Endodermal cell (in vitro differentiated cells): ENCODE results near the gene ASB1. TPM values are rescaled to one million over a fixed set of nuclear protein-coding genes. Genes with fewer than 3 reads are reported as not detected.

Source experiments
- DNase-seq: peaks from one replicate; pipeline ENCODE4 v3.0.0-alpha.2; 2017
- H3K27ac ChIP-seq: 2 replicates; pipeline ENCODE4 v1.5.1; 2013; ENCODE audit warnings: mild to moderate bottlenecking, low read depth, low read length, moderate library complexity
- H3K27me3 ChIP-seq: 2 replicates; pipeline ENCODE4 v1.6.1; 2013; ENCODE audit warnings: mild to moderate bottlenecking, low read length, moderate library complexity; ENCODE audit not compliant: insufficient read depth, control insufficient read depth, poor library complexity, severe bottlenecking
- H3K36me3 ChIP-seq: 2 replicates; pipeline ENCODE4 v1.7.0; 2013; ENCODE audit warnings: mild to moderate bottlenecking, low read length, moderate library complexity; ENCODE audit not compliant: control insufficient read depth, insufficient read depth
- H3K4me1 ChIP-seq: one replicate; pipeline ENCODE4 v1.7.0; 2013; ENCODE audit warnings: low read length; ENCODE audit not compliant: control insufficient read depth, insufficient read depth
- H3K4me3 ChIP-seq: 2 replicates; pipeline ENCODE4 v1.5.1; 2013; ENCODE audit warnings: mild to moderate bottlenecking, low read length, moderate library complexity
- H3K9ac ChIP-seq: 2 replicates; pipeline ENCODE4 v1.6.1; 2013; ENCODE audit warnings: mild to moderate bottlenecking, low read length, moderate library complexity; ENCODE audit not compliant: poor library complexity, severe bottlenecking; ENCODE audit errors: extremely low read depth
- H3K9me3 ChIP-seq: 2 replicates; pipeline ENCODE4 v1.6.1; 2013; ENCODE audit warnings: mild to moderate bottlenecking, low read length, moderate library complexity; ENCODE audit not compliant: control insufficient read depth
- H3K27ac Mint-ChIP-seq: 2 replicates; pipeline ENCODE4 v1.8.0; 2020; ENCODE audit warnings: mixed read lengths
- H3K27me3 Mint-ChIP-seq: 2 replicates; pipeline ENCODE4 v1.8.0; 2021; ENCODE audit warnings: mild to moderate bottlenecking, mixed read lengths; ENCODE audit not compliant: insufficient read depth
- H3K36me3 Mint-ChIP-seq: 2 replicates; pipeline ENCODE4 v1.8.0; 2020; ENCODE audit warnings: low read depth, mixed read lengths
- H3K4me1 Mint-ChIP-seq: 2 replicates; pipeline ENCODE4 v1.8.0; 2020; ENCODE audit warnings: mixed read lengths
- H3K4me3 Mint-ChIP-seq: 2 replicates; pipeline ENCODE4 v1.8.0; 2020; ENCODE audit warnings: mild to moderate bottlenecking, moderate library complexity, mixed read lengths
- H3K9me3 Mint-ChIP-seq: 2 replicates; pipeline ENCODE4 v1.8.0; 2020; ENCODE audit warnings: mild to moderate bottlenecking, mixed read lengths
- WGBS, 2 experiments: methylation state at CpG; one replicate each; pipeline versions ENCODE4 v1.1.5 to v1.1.7; 2013; ENCODE audit warnings: missing lambda C conversion rate in 2 of 2, mixed read lengths in 1 of 2; ENCODE audit not compliant: insufficient coverage in 1 of 2, insufficient read length in 1 of 2; 5-methylcytosine and 5-hydroxymethylcytosine counted together
- total RNA-seq, 2 donors: library from RNA; stranded (reverse); fragmentation: NEBNext Ultra II Directional in 1 of 2; extraction: Animal tissue kit (Norgen Biotek cat#: 25700) in 1 of 2; gene quantifications; 2 replicates in 1 of 2; 3 replicates in 1 of 2; pipeline ENCODE4 v1.2.1, GENCODE V29; 2021
- TF ChIP-seq, protein P1 (sequence below): fragments of 200-600 bp; sonication (generic); conservative IDR thresholded peaks from 2 replicates; pipeline ENCODE4 v1.5.0; 2021; ENCODE audit warnings: antibody characterized with exemption, mild to moderate bottlenecking

ASB1 gene
- total RNA-seq, 2 donors from 2014 or later = 39.0 to 39.6 TPM

DNA sequence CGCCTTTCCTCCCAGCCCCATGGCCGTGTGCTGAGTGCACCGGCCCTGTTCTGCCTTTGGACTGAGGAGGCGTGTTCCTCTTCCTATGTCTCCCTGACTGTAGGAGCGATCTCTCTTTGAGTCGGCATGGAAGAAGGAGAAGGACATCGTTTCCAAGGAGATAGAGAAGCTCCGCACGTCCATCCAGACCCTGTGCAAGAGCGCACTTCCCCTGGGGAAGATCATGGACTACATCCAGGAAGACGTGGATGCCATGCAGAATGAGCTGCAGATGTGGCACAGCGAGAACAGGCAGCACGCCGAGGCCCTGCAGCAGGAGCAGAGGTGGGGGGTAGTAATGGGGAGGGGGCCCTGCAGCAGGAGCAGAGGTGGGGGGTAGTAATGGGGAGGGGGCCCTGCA is 29.4 kb upstream of the ASB1 start:
- no peaks in the 10 kb centered on the region for H3K27me3 Mint-ChIP-seq
- TF ChIP-seq, protein P1, sequence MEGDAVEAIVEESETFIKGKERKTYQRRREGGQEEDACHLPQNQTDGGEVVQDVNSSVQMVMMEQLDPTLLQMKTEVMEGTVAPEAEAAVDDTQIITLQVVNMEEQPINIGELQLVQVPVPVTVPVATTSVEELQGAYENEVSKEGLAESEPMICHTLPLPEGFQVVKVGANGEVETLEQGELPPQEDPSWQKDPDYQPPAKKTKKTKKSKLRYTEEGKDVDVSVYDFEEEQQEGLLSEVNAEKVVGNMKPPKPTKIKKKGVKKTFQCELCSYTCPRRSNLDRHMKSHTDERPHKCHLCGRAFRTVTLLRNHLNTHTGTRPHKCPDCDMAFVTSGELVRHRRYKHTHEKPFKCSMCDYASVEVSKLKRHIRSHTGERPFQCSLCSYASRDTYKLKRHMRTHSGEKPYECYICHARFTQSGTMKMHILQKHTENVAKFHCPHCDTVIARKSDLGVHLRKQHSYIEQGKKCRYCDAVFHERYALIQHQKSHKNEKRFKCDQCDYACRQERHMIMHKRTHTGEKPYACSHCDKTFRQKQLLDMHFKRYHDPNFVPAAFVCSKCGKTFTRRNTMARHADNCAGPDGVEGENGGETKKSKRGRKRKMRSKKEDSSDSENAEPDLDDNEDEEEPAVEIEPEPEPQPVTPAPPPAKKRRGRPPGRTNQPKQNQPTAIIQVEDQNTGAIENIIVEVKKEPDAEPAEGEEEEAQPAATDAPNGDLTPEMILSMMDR = no peak
- Histone ChIP-seq H3K9ac (no peak overlapping the region), H3K36me3 (peaks cover 21% of the 10 kb centered on the region), H3K9me3 (no peaks in the 10 kb centered on the region), H3K4me3 (no peak overlapping the region), H3K27me3 (no peaks in the 10 kb centered on the region), H3K4me1 (no peaks in the 10 kb centered on the region), H3K27ac (no peak overlapping the region)
- no peaks in the 10 kb centered on the region for H3K9me3 Mint-ChIP-seq
- H3K36me3 Mint-ChIP-seq = peaks cover 16% of the 10 kb centered on the region
- H3K27ac Mint-ChIP-seq = no peak overlapping the region
- WGBS, 2 experiments = 93 to 96% methylated on average over 8 to 14 of the region's 14 CpGs
- no peak overlapping the region for H3K4me3 Mint-ChIP-seq
- H3K4me1 Mint-ChIP-seq = no peaks in the 10 kb centered on the region
- no peak for DNase-seq

DNA sequence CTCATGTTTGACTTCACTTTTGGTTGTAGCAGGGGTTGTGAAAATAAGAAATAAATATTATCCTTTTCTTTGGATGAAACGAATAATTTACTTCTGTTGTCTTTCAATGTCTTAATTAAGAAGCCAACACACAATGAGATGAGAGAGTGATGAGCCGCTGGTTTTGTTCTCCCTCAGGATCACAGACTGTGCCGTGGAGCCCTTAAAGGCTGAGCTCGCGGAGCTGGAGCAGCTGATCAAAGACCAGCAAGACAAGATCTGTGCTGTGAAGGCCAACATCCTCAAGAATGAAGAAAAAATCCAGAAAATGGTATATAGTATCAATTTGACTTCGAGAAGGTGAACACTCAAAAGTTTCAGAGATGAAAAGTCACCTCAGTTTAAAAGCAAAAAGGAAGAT is 28.1 kb upstream of the ASB1 start:
- H3K27me3 Mint-ChIP-seq = no peaks in the 10 kb centered on the region
- Histone ChIP-seq H3K9me3 (no peaks in the 10 kb centered on the region), H3K4me3 (no peak overlapping the region), H3K36me3 (peaks cover 21% of the 10 kb centered on the region), H3K4me1 (no peaks in the 10 kb centered on the region), H3K27me3 (no peaks in the 10 kb centered on the region), H3K27ac (peak overlapping the region; percentile 32), H3K9ac (no peak overlapping the region)
- H3K9me3 Mint-ChIP-seq = no peaks in the 10 kb centered on the region
- no peaks in the 10 kb centered on the region for H3K4me1 Mint-ChIP-seq
- no peak for DNase-seq
- H3K4me3 Mint-ChIP-seq = no peak overlapping the region
- H3K36me3 Mint-ChIP-seq = peaks cover 23% of the 10 kb centered on the region
- TF ChIP-seq, protein P1 = no peak
- 89 to 94% methylated on average over 6 of the region's 6 CpGs for WGBS, 2 experiments
- no peak overlapping the region for H3K27ac Mint-ChIP-seq

DNA sequence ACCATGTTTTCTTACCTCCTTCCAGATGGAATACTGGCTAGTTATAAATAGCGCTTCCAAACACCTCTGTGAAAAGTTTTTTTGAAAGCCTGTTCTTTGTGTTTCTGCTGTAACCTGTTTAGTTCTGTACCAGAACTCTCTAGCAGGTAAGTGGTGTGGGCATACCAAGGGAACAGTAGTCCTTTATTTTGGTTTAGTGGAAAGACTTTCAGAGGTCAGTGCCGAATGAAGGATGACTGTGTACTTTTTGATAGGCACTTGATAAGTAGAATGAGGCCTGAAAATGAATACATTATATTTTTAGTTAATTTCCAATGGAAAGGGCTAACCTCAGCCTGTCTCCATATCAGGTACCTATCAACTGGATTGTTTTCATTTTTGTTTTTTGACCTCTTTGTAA is 27.6 kb upstream of the ASB1 start:
- WGBS, 2 experiments = 80 to 93% methylated on average over 1 to 2 of the region's 2 CpGs
- Histone ChIP-seq H3K9ac (no peak overlapping the region), H3K4me1 (no peaks in the 10 kb centered on the region), H3K27ac (no peak overlapping the region), H3K9me3 (no peaks in the 10 kb centered on the region), H3K36me3 (peaks cover 21% of the 10 kb centered on the region), H3K4me3 (no peak overlapping the region), H3K27me3 (no peaks in the 10 kb centered on the region)
- Mint-ChIP-seq H3K36me3 (peaks cover 27% of the 10 kb centered on the region), H3K27ac (no peak overlapping the region), H3K4me3 (no peak overlapping the region), H3K9me3 (no peaks in the 10 kb centered on the region), H3K4me1 (peaks cover 5% of the 10 kb centered on the region), H3K27me3 (no peaks in the 10 kb centered on the region)
- no peak for DNase-seq
- TF ChIP-seq, protein P1 = no peak
